Muscle of leg (tissue), 16 donors: ENCODE data around the gene LRRN4. TPM values are rescaled to one million over a fixed set of nuclear protein-coding genes. Genes with fewer than 3 reads are reported as not detected.

Source experiments
- DNase-seq: peaks from one replicate; pipeline ENCODE4 v3.0.0; 2013
- H3K27ac ChIP-seq: one replicate; pipeline ENCODE4 v1.5.1; 2013; ENCODE audit warnings: mild to moderate bottlenecking, low read length, control low read depth
- H3K27me3 ChIP-seq: one replicate; pipeline ENCODE4 v1.6.1; 2013; ENCODE audit warnings: low read length; ENCODE audit not compliant: control insufficient read depth, insufficient read depth
- H3K36me3 ChIP-seq: one replicate; pipeline ENCODE4 v1.6.1; 2013; ENCODE audit warnings: low read length; ENCODE audit not compliant: control insufficient read depth, insufficient read depth
- H3K4me1 ChIP-seq: one replicate; pipeline ENCODE4 v1.6.1; 2013; ENCODE audit warnings: low read length; ENCODE audit not compliant: control insufficient read depth, insufficient read depth
- H3K4me3 ChIP-seq: one replicate; pipeline ENCODE4 v1.5.1; 2013; ENCODE audit warnings: low read length, control low read depth
- H3K9me3 ChIP-seq: replicated peaks from 2 replicates; pipeline ENCODE4 v1.6.1; 2013; ENCODE audit warnings: low read depth, low read length; ENCODE audit not compliant: control insufficient read depth
- WGBS: methylation state at CpG from one replicate; pipeline ENCODE4 v1.1.5; 2013; ENCODE audit warnings: missing lambda C conversion rate; ENCODE audit not compliant: insufficient coverage; 5-methylcytosine and 5-hydroxymethylcytosine counted together
- long read RNA-seq, 11 donors: transcript quantifications; one replicate each; lab custom pipeline, GENCODE V29; 2026
- polyA plus RNA-seq, 8 donors: library from polyadenylated mRNA; unstranded; fragments of 120-200 nt; gene quantifications; one replicate each; pipeline versions ENCODE4 v1.2.1 to v1.2.3, GENCODE V29; 2013; ENCODE audit warnings: inconsistent platforms in 1 of 8, low replicate concordance in 1 of 8; ENCODE audit not compliant: insufficient read length in 8 of 8, insufficient read depth in 1 of 8
- total RNA-seq: library from RNA; stranded (reverse); fragments of 120-200 nt; gene quantifications from one replicate; pipeline ENCODE4 v1.2.4, GENCODE V29; 2013

LRRN4 gene
- total RNA-seq (under 0.01 TPM), polyA plus RNA-seq (under 1 TPM; 0.07 to 0.38 (median 0.21) TPM)
- long read RNA-seq, donor 1 = 0 reads
- long read RNA-seq, donor 2 = 0 reads
- long read RNA-seq, donor 3 = 0 reads
- long read RNA-seq, donor 4 = 0 reads
- long read RNA-seq, donor 5 = 0 reads
- long read RNA-seq, donor 6, partial matches to known transcripts = 0 of 1 reads
- long read RNA-seq, donor 6, other reads (novel, unspliced or antisense) = 0 of 1 reads
- long read RNA-seq, donor 7 = 0 reads
- long read RNA-seq, donor 8 = 0 reads
- long read RNA-seq, donor 9 = 0 reads
- long read RNA-seq, donor 10 = 0 reads
- long read RNA-seq, donor 11 = 0 reads

GRCh38 chr20:6053776-6054688 is at the start of gene LRRN4:
Gene LRRN4 (minus strand): TSS chr20:6054060. CDS start chr20:6052799, 1,261 bp downstream.
- H3K9me3 ChIP-seq = no peaks in the 10 kb centered on the region
- peaks cover 20% of the 10 kb centered on the region for H3K4me1 ChIP-seq
- no peak within 1 kb of the TSS for H3K27ac ChIP-seq
- no peaks in the 10 kb centered on the region for H3K36me3 ChIP-seq
- H3K27me3 ChIP-seq = peaks cover 41% of the 10 kb centered on the region
- no peak within 1 kb of the TSS for H3K4me3 ChIP-seq
- DNase-seq = peak; percentile 48
- WGBS = 22% methylated on average over 7 of the region's 13 CpGs

GRCh38 chr20:6103301-6103700 is 49.4 kb upstream of the LRRN4 start:
- no peak for DNase-seq
- WGBS = no CpG with 5 or more reads among the region's 1 CpG
- Histone ChIP-seq H3K27me3 (no peaks in the 10 kb centered on the region), H3K36me3 (no peaks in the 10 kb centered on the region), H3K4me3 (no peak overlapping the region), H3K4me1 (no peaks in the 10 kb centered on the region), H3K9me3 (no peaks in the 10 kb centered on the region), H3K27ac (no peak overlapping the region)

- no CpG with 5 or more reads among the region's 2 CpGs for WGBS
- H3K27ac ChIP-seq = no peak overlapping the region
Measured at GRCh38 chr20:6101346-6101745, 47.5 kb upstream of the LRRN4 start.

GRCh38 chr20:6100246-6100645 is 46.4 kb upstream of the LRRN4 start:
- Histone ChIP-seq H3K4me1 (no peaks in the 10 kb centered on the region), H3K9me3 (no peaks in the 10 kb centered on the region), H3K27ac (no peak overlapping the region), H3K4me3 (no peak overlapping the region), H3K36me3 (no peaks in the 10 kb centered on the region), H3K27me3 (no peaks in the 10 kb centered on the region)
- WGBS = no CpG with 5 or more reads among the region's 2 CpGs
- no peak for DNase-seq

More at GRCh38 chr20:6101346-6101745, 47.5 kb upstream of the LRRN4 start:
- Histone ChIP-seq H3K9me3 (no peaks in the 10 kb centered on the region), H3K27me3 (no peaks in the 10 kb centered on the region), H3K36me3 (no peaks in the 10 kb centered on the region), H3K4me1 (no peaks in the 10 kb centered on the region), H3K4me3 (no peak overlapping the region)
- DNase-seq = no peak

- Histone ChIP-seq H3K4me3 (no peak overlapping the region), H3K4me1 (no peaks in the 10 kb centered on the region), H3K27ac (no peak overlapping the region), H3K36me3 (no peaks in the 10 kb centered on the region), H3K27me3 (no peaks in the 10 kb centered on the region), H3K9me3 (no peaks in the 10 kb centered on the region)
- DNase-seq = no peak
Measured at GRCh38 chr20:6099819-6100218, 46.0 kb upstream of the LRRN4 start.

- Histone ChIP-seq H3K27ac (no peak overlapping the region), H3K9me3 (no peaks in the 10 kb centered on the region), H3K4me1 (no peaks in the 10 kb centered on the region), H3K4me3 (no peak overlapping the region), H3K27me3 (no peaks in the 10 kb centered on the region), H3K36me3 (no peaks in the 10 kb centered on the region)
- DNase-seq = no peak
- WGBS = 67% methylated on average over 1 of the region's 5 CpGs
Measured at GRCh38 chr20:6095409-6095808, 41.5 kb upstream of the LRRN4 start.

GRCh38 chr20:6094565-6094964 is 40.7 kb upstream of the LRRN4 start:
- H3K27ac ChIP-seq = no peak overlapping the region
- H3K9me3 ChIP-seq = no peaks in the 10 kb centered on the region
- H3K27me3 ChIP-seq = no peaks in the 10 kb centered on the region
- WGBS = no CpG with 5 or more reads among the region's 4 CpGs
- no peaks in the 10 kb centered on the region for H3K4me1 ChIP-seq
- DNase-seq = no peak
- no peak overlapping the region for H3K4me3 ChIP-seq
- H3K36me3 ChIP-seq = no peaks in the 10 kb centered on the region

GRCh38 chr20:6094063-6094462 is 40.2 kb upstream of the LRRN4 start:
- H3K27me3 ChIP-seq = no peaks in the 10 kb centered on the region
- H3K36me3 ChIP-seq = no peaks in the 10 kb centered on the region
- H3K27ac ChIP-seq = no peak overlapping the region
- H3K4me1 ChIP-seq = no peaks in the 10 kb centered on the region
- DNase-seq = no peak
- H3K4me3 ChIP-seq = no peak overlapping the region
- 60% methylated on average over 1 of the region's 3 CpGs for WGBS
- no peaks in the 10 kb centered on the region for H3K9me3 ChIP-seq

- no peak overlapping the region for H3K27ac ChIP-seq
- no peak overlapping the region for H3K4me3 ChIP-seq
- WGBS = 100% methylated on average over 5 of the region's 8 CpGs
- no peaks in the 10 kb centered on the region for H3K9me3 ChIP-seq
- no peaks in the 10 kb centered on the region for H3K4me1 ChIP-seq
- H3K27me3 ChIP-seq = no peaks in the 10 kb centered on the region
- no peaks in the 10 kb centered on the region for H3K36me3 ChIP-seq
- DNase-seq = no peak
Measured at GRCh38 chr20:6091661-6092060, 37.8 kb upstream of the LRRN4 start.

- 75% methylated on average over 1 of the region's 2 CpGs for WGBS
- no peaks in the 10 kb centered on the region for H3K36me3 ChIP-seq
Measured at GRCh38 chr20:6086868-6087267, 33.0 kb upstream of the LRRN4 start.

More at GRCh38 chr20:6086868-6087267, 33.0 kb upstream of the LRRN4 start:
- no peak for DNase-seq
- no peak overlapping the region for H3K4me3 ChIP-seq
- H3K4me1 ChIP-seq = no peaks in the 10 kb centered on the region
- no peak overlapping the region for H3K27ac ChIP-seq
- H3K9me3 ChIP-seq = no peaks in the 10 kb centered on the region
- H3K27me3 ChIP-seq = peaks cover 2% of the 10 kb centered on the region
